ENCODE measurements around the gene ADSS1.

ADSS1 gene

GRCh38 chr14:104700225-104700651, 23.8 kb upstream of the ADSS1 start:
- no peak for DNase-seq (ENCODE audit: low read depth, low spot score)
- Histone ChIP-seq H3K4me3 (ENCODE audit: low read length) (no peak overlapping the region), H3K27ac (ENCODE audit: low read length) (no peak overlapping the region), H3K27me3 (ENCODE audit: control insufficient read depth, insufficient read depth, low read length) (no peaks in the 10 kb centered on the region), H3K4me1 (ENCODE audit: control insufficient read depth, insufficient read depth, low read length) (peaks cover 7% of the 10 kb centered on the region), H3K36me3 (ENCODE audit: control insufficient read depth, insufficient read depth, low read length) (peaks cover 29% of the 10 kb centered on the region), H3K9me3 (ENCODE audit: control insufficient read depth, insufficient read depth, low read length) (no peaks in the 10 kb centered on the region)
- WGBS (ENCODE audit: insufficient coverage, insufficient read length) = no CpG with 5 or more reads among the region's 14 CpGs

- Histone ChIP-seq H3K4me1 (ENCODE audit: control insufficient read depth, insufficient read depth, low read length) (peaks cover 6% of the 10 kb centered on the region), H3K27ac (ENCODE audit: low read length) (no peak overlapping the region), H3K36me3 (ENCODE audit: control insufficient read depth, insufficient read depth, low read length) (peaks cover 29% of the 10 kb centered on the region), H3K27me3 (ENCODE audit: control insufficient read depth, insufficient read depth, low read length) (no peaks in the 10 kb centered on the region), H3K9me3 (ENCODE audit: control insufficient read depth, insufficient read depth, low read length) (no peaks in the 10 kb centered on the region), H3K4me3 (ENCODE audit: low read length) (no peak overlapping the region)
- no peak for DNase-seq (ENCODE audit: low read depth, low spot score)
- no CpG with 5 or more reads among the region's 22 CpGs for WGBS (ENCODE audit: insufficient coverage, insufficient read length)
Observed at GRCh38 chr14:104700747-104701217, 23.2 kb upstream of the ADSS1 start.

- no peak for DNase-seq (ENCODE audit: low read depth, low spot score)
- peaks cover 6% of the 10 kb centered on the region for H3K4me1 ChIP-seq (ENCODE audit: control insufficient read depth, insufficient read depth, low read length)
- H3K27me3 ChIP-seq (ENCODE audit: control insufficient read depth, insufficient read depth, low read length) = no peaks in the 10 kb centered on the region
- H3K36me3 ChIP-seq (ENCODE audit: control insufficient read depth, insufficient read depth, low read length) = peaks cover 24% of the 10 kb centered on the region
- no peaks in the 10 kb centered on the region for H3K9me3 ChIP-seq (ENCODE audit: control insufficient read depth, insufficient read depth, low read length)
- WGBS (ENCODE audit: insufficient coverage, insufficient read length) = no CpG with 5 or more reads among the region's 46 CpGs
- H3K27ac ChIP-seq (ENCODE audit: low read length) = no peak overlapping the region
- H3K4me3 ChIP-seq (ENCODE audit: low read length) = no peak overlapping the region
Observed at GRCh38 chr14:104701383-104702076, 22.5 kb upstream of the ADSS1 start.

- WGBS (ENCODE audit: insufficient coverage, insufficient read length) = no CpG with 5 or more reads among the region's 12 CpGs
- Histone ChIP-seq H3K4me3 (ENCODE audit: low read length) (no peak overlapping the region), H3K27me3 (ENCODE audit: control insufficient read depth, insufficient read depth, low read length) (no peaks in the 10 kb centered on the region), H3K36me3 (ENCODE audit: control insufficient read depth, insufficient read depth, low read length) (peaks cover 24% of the 10 kb centered on the region), H3K27ac (ENCODE audit: low read length) (no peak overlapping the region), H3K4me1 (ENCODE audit: control insufficient read depth, insufficient read depth, low read length) (peaks cover 8% of the 10 kb centered on the region), H3K9me3 (ENCODE audit: control insufficient read depth, insufficient read depth, low read length) (no peaks in the 10 kb centered on the region)
- no peak for DNase-seq (ENCODE audit: low read depth, low spot score)
Observed at GRCh38 chr14:104702106-104702505, 21.9 kb upstream of the ADSS1 start.

GRCh38 chr14:104702673-104703072, 21.4 kb upstream of the ADSS1 start:
- Histone ChIP-seq H3K4me1 (ENCODE audit: control insufficient read depth, insufficient read depth, low read length) (peaks cover 6% of the 10 kb centered on the region), H3K27me3 (ENCODE audit: control insufficient read depth, insufficient read depth, low read length) (no peaks in the 10 kb centered on the region), H3K36me3 (ENCODE audit: control insufficient read depth, insufficient read depth, low read length) (peaks cover 24% of the 10 kb centered on the region), H3K9me3 (ENCODE audit: control insufficient read depth, insufficient read depth, low read length) (no peaks in the 10 kb centered on the region), H3K4me3 (ENCODE audit: low read length) (no peak overlapping the region), H3K27ac (ENCODE audit: low read length) (no peak overlapping the region)
- DNase-seq (ENCODE audit: low read depth, low spot score) = no peak
- no CpG with 5 or more reads among the region's 4 CpGs for WGBS (ENCODE audit: insufficient coverage, insufficient read length)

- no CpG with 5 or more reads among the region's 28 CpGs for WGBS (ENCODE audit: insufficient coverage, insufficient read length)
- Histone ChIP-seq H3K4me3 (ENCODE audit: low read length) (no peak overlapping the region), H3K9me3 (ENCODE audit: control insufficient read depth, insufficient read depth, low read length) (no peaks in the 10 kb centered on the region), H3K27ac (ENCODE audit: low read length) (no peak overlapping the region), H3K27me3 (ENCODE audit: control insufficient read depth, insufficient read depth, low read length) (no peaks in the 10 kb centered on the region), H3K4me1 (ENCODE audit: control insufficient read depth, insufficient read depth, low read length) (peaks cover 11% of the 10 kb centered on the region), H3K36me3 (ENCODE audit: control insufficient read depth, insufficient read depth, low read length) (peaks cover 27% of the 10 kb centered on the region)
- no peak for DNase-seq (ENCODE audit: low read depth, low spot score)
Observed at GRCh38 chr14:104703269-104703668, 20.8 kb upstream of the ADSS1 start.

- WGBS (ENCODE audit: insufficient coverage, insufficient read length) = no CpG with 5 or more reads among the region's 22 CpGs
Observed at GRCh38 chr14:104704252-104704651, 19.8 kb upstream of the ADSS1 start.

GRCh38 chr14:104705340-104706047, 18.5 kb upstream of the ADSS1 start:
- no CpG with 5 or more reads among the region's 21 CpGs for WGBS (ENCODE audit: insufficient coverage, insufficient read length)
- Histone ChIP-seq H3K9me3 (ENCODE audit: control insufficient read depth, insufficient read depth, low read length) (no peaks in the 10 kb centered on the region), H3K27ac (ENCODE audit: low read length) (no peak overlapping the region), H3K4me1 (ENCODE audit: control insufficient read depth, insufficient read depth, low read length) (peaks cover 11% of the 10 kb centered on the region), H3K4me3 (ENCODE audit: low read length) (no peak overlapping the region), H3K36me3 (ENCODE audit: control insufficient read depth, insufficient read depth, low read length) (peaks cover 35% of the 10 kb centered on the region), H3K27me3 (ENCODE audit: control insufficient read depth, insufficient read depth, low read length) (no peaks in the 10 kb centered on the region)
- no peak for DNase-seq (ENCODE audit: low read depth, low spot score)

More at GRCh38 chr14:104704252-104704651, 19.8 kb upstream of the ADSS1 start:
- peaks cover 27% of the 10 kb centered on the region for H3K36me3 ChIP-seq (ENCODE audit: control insufficient read depth, insufficient read depth, low read length)
- no peak overlapping the region for H3K27ac ChIP-seq (ENCODE audit: low read length)
- no peaks in the 10 kb centered on the region for H3K27me3 ChIP-seq (ENCODE audit: control insufficient read depth, insufficient read depth, low read length)
- no peaks in the 10 kb centered on the region for H3K9me3 ChIP-seq (ENCODE audit: control insufficient read depth, insufficient read depth, low read length)
- peaks cover 11% of the 10 kb centered on the region for H3K4me1 ChIP-seq (ENCODE audit: control insufficient read depth, insufficient read depth, low read length)
- H3K4me3 ChIP-seq (ENCODE audit: low read length) = no peak overlapping the region
- no peak for DNase-seq (ENCODE audit: low read depth, low spot score)

GRCh38 chr14:104706733-104707607, 17.1 kb upstream of the ADSS1 start:
- Histone ChIP-seq H3K4me1 (ENCODE audit: control insufficient read depth, insufficient read depth, low read length) (peaks cover 11% of the 10 kb centered on the region), H3K36me3 (ENCODE audit: control insufficient read depth, insufficient read depth, low read length) (peaks cover 41% of the 10 kb centered on the region), H3K9me3 (ENCODE audit: control insufficient read depth, insufficient read depth, low read length) (no peaks in the 10 kb centered on the region), H3K27ac (ENCODE audit: low read length) (no peak overlapping the region), H3K4me3 (ENCODE audit: low read length) (no peak overlapping the region), H3K27me3 (ENCODE audit: control insufficient read depth, insufficient read depth, low read length) (no peaks in the 10 kb centered on the region)
- WGBS (ENCODE audit: insufficient coverage, insufficient read length) = no CpG with 5 or more reads among the region's 28 CpGs
- DNase-seq (ENCODE audit: low read depth, low spot score) = no peak

Measured in iPS DF 6.9 (cell line).